NCI-H460 (cell line): ENCODE measurements around the gene GRHPR. TPM values are rescaled to one million over a fixed set of nuclear protein-coding genes. Genes with fewer than 3 reads are reported as not detected.
"Not testable (repeated sequence)": the region's sequence is repeated elsewhere in the genome, so short reads cannot be mapped to it uniquely, and the experiment has no call there.

Experiments used
- DNase-seq: peaks from one replicate; pipeline ENCODE4 v3.0.0-alpha.2; 2016; ENCODE audit warnings: low read depth; ENCODE audit errors: extremely low read depth
- total RNA-seq: library from RNA; depleted of rRNA; stranded (reverse); fragments of >200 nt; shearing (Covaris generic); gene quantifications from 2 replicates; pipeline ENCODE4 v1.2.3, GENCODE V29; 2014; rRNA removed

Gene GRHPR
- total RNA-seq, 1 experiment from 2014 or later = 92.0 TPM

GRCh38 chr9:37474438-37474837 is 51.9 kb downstream of the GRHPR start:
- no peak for DNase-seq

DNA sequence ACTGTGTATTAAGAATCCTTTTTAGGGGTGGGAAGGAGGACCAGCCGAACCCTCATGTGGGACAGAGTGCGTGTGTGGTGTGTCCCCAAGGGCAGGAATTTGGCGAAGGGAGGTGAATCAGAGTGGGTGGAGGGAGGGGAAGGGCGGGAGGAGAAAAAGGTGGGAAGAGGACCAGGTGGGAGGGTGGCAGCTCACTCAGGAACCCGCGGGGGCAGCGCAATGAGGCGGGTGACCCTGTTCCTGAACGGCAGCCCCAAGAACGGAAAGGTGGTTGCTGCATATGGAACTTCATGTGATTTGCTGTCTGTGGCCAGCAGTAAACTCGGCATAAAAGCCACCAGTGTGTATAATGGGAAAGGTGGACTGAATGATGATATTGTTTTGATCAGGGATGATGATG is 54.4 kb downstream of the GRHPR start:
- DNase-seq = no peak

- not testable (repeated sequence) for DNase-seq
These were observed 54.9 kb downstream of the GRHPR start for GRCh38 chr9:37477443-37477842.

GRCh38 chr9:37477987-37478619 is 55.6 kb downstream of the GRHPR start:
- not testable (repeated sequence) for DNase-seq

- DNase-seq = no peak
These were observed 58.3 kb downstream of the GRHPR start for GRCh38 chr9:37480759-37481158.

- peak; percentile 87 for DNase-seq
These were observed 63.1 kb downstream of the GRHPR start, which contains the start of gene POLR1E for GRCh38 chr9:37485389-37486255. TSS of gene POLR1E (plus strand) at chr9:37485948. CDS start at chr9:37486048, 100 bp downstream.

DNA sequence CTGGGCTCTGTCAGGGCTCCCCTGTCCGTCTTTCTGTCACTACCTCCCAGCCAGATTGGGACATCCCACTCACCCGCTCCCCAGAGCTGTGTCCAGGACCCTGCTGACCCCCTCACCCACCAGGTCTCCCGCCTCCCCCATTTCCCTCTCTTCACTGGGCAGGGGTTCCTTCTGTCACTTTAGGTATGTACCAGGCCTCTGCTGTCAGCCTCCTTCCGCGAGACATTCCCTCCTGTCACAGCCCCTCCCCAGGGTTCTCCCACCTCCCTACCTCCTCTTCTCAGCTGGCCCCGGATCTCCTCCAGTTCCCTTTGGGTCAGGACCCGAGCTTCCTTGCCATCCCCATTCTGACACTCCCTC is 63.7 kb downstream of the GRHPR start:
- DNase-seq = no peak

Other genes with a start within 250 kb of the GRHPR start
- 8.0 and 8.7 TPM in 2 replicates for gene ZBTB5, start 42.8 kb downstream of the GRHPR start, total RNA-seq
- 37.1 and 38.7 TPM in 2 replicates for gene POLR1E, start 63.3 kb downstream of the GRHPR start, total RNA-seq
- gene FBXO10, start 153.7 kb downstream of the GRHPR start, total RNA-seq = 2.0 and 2.7 TPM in 2 replicates
- gene TOMM5, start 169.9 kb downstream of the GRHPR start, total RNA-seq = 216 and 225 TPM in 2 replicates
- not detected in 2 replicates for gene FRMPD1, start 228.3 kb downstream of the GRHPR start, total RNA-seq